Suprapubic skin (tissue), 3 donors: ENCODE results near the gene CDH11.

Experiments
- POLR2A ChIP-seq, 2 donors: fragments of 450-650 bp; IDR thresholded peaks; one replicate each; pipeline ENCODE4 v1.6.1; 2017; ENCODE audit warnings: antibody characterized with exemption in 2 of 2, mild to moderate bottlenecking in 2 of 2, moderate library complexity in 2 of 2
- TF ChIP-seq, protein P1 (sequence below), 2 donors: fragments of 200-600 bp in 1 of 2; fragments of 450-650 bp in 1 of 2; sonication (generic) in 1 of 2; IDR thresholded peaks; one replicate each; pipeline ENCODE4 v1.5.1; 2016 to 2019; ENCODE audit warnings: antibody characterized with exemption in 2 of 2, mild to moderate bottlenecking in 1 of 2, moderate library complexity in 1 of 2

- TF ChIP-seq, protein P1, sequence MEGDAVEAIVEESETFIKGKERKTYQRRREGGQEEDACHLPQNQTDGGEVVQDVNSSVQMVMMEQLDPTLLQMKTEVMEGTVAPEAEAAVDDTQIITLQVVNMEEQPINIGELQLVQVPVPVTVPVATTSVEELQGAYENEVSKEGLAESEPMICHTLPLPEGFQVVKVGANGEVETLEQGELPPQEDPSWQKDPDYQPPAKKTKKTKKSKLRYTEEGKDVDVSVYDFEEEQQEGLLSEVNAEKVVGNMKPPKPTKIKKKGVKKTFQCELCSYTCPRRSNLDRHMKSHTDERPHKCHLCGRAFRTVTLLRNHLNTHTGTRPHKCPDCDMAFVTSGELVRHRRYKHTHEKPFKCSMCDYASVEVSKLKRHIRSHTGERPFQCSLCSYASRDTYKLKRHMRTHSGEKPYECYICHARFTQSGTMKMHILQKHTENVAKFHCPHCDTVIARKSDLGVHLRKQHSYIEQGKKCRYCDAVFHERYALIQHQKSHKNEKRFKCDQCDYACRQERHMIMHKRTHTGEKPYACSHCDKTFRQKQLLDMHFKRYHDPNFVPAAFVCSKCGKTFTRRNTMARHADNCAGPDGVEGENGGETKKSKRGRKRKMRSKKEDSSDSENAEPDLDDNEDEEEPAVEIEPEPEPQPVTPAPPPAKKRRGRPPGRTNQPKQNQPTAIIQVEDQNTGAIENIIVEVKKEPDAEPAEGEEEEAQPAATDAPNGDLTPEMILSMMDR (IDR thresholded peaks at IDR 0.05): no peak
- TF ChIP-seq POLR2A (IDR thresholded peaks at IDR 0.05): no peak
Observed at GRCh38 chr16:64983231-64983630, 138.6 kb downstream of the CDH11 start.
